SKM-1 treated with dmso at 0.1 percent for 144 hours (cell line): ENCODE results near the gene PVRIG.
"Not testable (repeated sequence)": the region's sequence is repeated elsewhere in the genome, so short reads cannot be mapped to it uniquely, and the experiment has no call there.

Experiments used
- DNase-seq: peaks from one replicate; lab custom pipeline; 2025; ENCODE audit not compliant: unreplicated experiment; lab: John Stamatoyannopoulos, UW

The PVRIG gene

GRCh38 chr7:100270046-100270918 lies 50.5 kb downstream of the PVRIG start:
- DNase-seq: not testable (repeated sequence)
